Stimulated activated CD4-positive, alpha-beta T cell treated with anti-CD3 and anti-CD28 coated beads, Interleukin-2, amount 100 ng/mL, for 4 hours (primary cell): ENCODE data around the gene PROZ.

Experiments
- DNase-seq: peaks from one replicate; pipeline ENCODE4 v3.0.0-alpha.2; 2020; ENCODE audit warnings: low read depth

Gene PROZ

GRCh38 chr13:113120300-113121182 lies 37.9 kb upstream of the PROZ start:
- no peak for DNase-seq

DNA sequence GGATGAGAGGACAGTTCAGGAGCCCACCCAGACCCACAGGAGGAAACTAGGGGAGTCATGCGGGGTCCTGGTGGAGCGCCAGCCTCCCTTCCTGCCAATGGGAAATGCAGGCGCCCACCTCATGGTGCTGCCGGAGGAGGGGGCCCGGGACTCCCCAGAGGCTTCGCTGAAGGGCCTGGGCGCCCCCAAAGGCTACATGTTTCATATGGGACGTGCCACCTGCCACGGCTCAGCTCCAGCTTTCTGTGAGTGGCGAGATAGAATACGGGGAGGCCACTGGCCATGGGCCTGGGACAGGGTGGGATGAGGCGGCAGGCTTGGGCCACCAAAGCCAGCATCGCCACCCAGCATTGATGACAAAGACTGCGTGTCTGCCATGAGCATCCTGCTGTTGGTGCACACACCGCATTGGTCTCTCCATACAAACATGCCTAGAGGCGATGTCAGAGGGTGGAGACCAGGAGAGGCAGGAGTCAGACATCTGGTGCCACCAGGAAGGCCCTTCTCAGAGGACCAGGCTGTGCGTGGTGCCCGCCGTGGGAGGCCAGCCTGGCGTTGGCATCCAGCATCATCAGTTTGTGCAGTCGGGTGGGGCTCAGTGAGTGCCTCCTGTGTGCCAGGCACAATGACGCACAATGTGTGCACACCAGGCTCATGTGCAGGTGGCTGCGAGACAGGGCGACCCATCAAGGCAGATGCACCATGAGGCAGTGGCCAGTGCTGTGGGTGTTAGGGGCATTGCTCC lies 37.1 kb upstream of the PROZ start:
- DNase-seq, result no peak

GRCh38 chr13:113121928-113122471 lies 36.4 kb upstream of the PROZ start:
- DNase-seq, result no peak

- DNase-seq, result no peak
Observed at GRCh38 chr13:113122550-113123225, 35.8 kb upstream of the PROZ start, which contains the start of gene F10. TSS of gene F10 (plus strand) at chr13:113122799. CDS start at chr13:113122856, 57 bp downstream.

DNA sequence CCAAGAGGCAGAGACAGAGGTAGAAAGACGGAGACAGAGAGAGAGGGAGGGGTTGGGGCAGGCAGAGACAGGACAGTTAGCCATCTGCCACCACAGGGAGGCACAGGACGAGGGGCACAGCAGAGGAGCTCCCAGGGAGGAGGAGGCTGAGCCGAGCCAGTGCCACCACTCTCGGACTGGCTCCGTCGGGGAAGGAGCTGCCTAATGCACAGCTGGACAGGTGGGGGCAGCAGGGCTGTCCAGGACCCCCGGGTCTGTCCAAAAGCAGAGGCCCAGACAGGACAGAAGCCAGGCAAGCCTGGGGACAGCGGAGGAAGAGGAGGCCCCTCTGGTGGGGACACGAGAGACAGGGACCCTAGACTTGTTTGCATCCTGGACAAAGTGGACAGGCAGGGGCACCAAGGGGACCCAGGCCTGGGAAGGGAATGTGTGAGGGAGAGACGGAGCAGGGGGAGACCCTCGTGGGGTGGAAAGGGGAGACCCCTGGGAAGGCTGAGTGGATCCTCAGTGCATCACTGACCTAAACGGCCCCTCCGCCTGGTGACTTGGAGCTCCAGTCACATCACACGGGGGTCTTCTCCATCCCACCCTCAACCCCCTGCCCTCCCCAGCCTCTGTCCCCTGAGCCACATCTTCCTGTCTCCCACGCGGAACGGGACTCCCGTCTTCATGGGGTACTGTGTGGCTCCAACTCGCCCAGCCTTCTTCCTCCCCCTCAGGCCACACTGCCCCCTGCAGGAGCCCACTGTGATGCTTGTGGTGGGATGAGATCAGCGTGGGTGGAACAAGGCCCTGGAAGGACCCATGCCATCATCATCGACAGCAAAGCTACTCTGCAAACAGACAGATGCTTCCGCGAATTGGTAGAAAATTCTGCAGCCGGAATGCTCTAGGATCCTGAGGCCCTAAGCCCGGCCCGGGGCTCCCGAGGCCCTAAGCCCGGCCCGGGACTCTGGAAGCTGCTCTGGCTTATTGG lies 34.9 kb upstream of the PROZ start:
- DNase-seq, result no peak

DNA sequence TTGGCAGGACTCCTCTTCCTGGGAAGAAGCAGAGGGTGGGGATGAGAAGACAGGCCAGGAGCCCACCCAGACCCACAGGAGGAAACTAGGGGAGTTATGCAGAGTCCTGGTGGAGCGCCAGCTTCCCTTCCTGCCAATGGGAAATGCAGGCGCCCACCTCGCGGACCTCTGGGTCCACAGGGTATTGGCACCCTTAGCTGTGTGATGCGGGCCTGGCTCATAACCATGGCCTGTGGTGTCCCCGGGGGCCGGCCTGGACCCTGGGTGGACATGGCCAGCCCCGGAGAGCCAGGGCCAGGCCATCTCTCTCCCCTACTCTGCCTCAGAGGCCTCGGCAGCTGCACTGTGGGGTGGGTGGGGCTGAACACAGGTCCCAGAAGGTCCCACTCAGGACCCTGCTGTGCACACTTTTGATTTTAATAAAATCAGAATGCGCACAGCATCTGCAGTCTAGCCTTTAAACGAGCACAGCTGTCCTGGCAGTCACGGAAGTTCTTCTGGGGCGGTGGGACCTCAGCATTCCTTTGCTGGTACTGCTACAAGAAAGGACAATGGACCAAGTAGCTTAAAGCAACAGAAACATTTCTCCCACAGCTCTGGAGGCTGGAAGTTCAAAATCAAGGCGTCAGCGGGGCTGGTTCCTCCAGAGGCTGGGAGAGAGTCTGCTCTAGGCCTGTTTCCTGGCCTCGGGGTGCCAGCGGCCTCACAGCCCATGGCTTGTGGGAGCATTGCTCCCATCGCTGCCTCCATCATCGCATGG lies 34.1 kb upstream of the PROZ start:
- no peak for DNase-seq

GRCh38 chr13:113125506-113126264 lies 32.8 kb upstream of the PROZ start:
- no peak for DNase-seq

DNA sequence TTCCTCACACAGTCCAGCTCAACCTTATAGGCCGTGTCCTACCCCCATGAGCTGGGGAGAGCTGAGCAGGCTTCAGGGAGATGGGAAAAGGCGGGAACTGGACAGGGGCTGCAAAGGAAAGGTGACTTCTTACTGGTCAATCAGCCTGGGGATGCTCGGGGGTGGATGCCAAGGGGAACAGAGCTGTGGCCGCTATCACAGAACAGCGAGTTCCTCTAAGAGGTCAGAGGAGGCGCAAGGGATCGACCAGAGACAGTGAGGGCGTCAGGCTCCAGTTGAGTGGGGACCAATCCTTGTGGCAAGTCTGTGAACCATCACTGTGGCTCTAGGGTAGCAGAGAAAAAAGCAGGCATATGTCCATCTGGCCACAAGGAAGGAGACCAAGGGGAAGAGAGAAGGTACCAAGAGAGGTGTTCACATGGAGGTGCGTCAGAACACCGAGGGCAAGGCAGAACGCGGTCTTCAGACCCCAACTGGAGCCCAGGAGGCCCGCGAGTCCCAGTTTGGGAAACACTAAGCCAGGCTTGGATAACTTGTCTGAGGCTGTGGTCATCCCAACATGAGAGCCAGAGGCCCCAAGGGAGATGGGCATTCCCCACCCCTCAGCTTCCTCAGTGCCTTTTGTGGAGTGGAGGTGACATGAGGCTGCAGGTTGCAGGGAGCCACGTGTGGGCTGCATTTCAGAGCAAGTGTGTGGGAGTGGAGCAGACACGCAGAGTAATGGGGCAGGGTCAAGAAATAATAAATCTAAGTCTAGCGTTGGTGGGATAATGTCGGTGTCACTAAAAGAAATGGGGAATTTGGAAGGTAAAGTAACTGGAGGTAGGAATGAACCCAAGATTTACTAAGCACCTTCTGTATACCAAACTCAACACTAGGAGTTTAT lies 31.9 kb upstream of the PROZ start:
- DNase-seq, result no peak

DNA sequence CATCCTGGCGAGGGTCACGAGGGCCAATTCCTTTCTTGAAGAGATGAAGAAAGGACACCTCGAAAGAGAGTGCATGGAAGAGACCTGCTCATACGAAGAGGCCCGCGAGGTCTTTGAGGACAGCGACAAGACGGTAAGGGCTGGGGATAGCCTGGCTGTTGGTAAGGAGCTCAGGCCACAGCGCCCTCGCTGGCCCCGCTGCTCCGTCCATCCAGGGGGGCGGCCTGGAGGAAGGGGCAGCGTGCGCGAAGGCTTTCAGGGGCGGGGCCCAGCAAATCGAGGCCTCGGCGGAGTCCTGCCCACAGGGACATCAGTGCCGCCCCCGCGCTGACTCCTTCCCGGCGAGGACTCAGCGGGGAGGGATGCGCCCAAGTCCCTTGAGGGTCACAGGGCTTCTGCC lies 29.0 kb upstream of the PROZ start:
- no peak for DNase-seq

DNA sequence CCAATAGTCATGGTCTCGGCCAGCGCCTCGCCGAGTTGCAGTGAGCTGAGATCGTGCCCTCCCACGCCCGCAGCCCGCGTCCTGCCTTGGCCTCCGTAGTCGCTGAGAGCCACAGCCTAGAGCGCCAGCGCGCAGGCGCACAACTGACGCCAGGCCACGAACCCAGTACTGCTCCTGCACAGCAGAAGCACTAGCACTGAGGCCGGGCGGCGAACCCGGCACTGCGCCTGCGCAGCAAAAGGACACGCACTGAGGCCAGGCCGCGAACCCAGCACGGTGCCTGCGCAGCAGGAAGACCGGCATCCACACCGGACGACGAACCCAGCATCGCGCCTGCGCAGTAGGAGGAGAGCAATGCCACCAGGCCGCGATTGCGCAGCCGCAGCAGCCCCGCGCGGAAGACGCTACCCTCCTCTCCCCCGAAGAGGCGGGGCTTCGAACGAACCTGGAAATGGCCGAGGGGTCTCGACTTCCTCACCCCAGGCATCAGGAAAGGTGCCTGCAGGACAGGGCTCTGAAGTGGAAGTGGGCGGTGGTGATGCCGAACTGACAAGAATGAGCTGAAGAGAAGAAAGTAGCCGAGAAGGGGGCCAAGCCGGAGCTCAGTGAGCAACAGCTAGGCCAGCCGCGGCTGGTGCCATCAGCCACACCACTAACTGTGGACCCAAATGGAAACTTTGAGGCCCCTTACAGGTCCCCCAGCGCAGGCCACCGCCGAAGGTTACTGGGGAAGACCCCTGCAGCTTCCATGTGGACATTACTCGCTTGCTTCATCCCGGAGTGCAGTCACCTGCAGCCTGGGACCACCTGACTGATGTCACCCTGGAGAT lies 28.3 kb upstream of the PROZ start:
- no peak for DNase-seq

- no peak for DNase-seq
Observed at GRCh38 chr13:113135281-113135760, 23.1 kb upstream of the PROZ start.

- no peak for DNase-seq
Observed at GRCh38 chr13:113137691-113138298, 20.7 kb upstream of the PROZ start.

DNA sequence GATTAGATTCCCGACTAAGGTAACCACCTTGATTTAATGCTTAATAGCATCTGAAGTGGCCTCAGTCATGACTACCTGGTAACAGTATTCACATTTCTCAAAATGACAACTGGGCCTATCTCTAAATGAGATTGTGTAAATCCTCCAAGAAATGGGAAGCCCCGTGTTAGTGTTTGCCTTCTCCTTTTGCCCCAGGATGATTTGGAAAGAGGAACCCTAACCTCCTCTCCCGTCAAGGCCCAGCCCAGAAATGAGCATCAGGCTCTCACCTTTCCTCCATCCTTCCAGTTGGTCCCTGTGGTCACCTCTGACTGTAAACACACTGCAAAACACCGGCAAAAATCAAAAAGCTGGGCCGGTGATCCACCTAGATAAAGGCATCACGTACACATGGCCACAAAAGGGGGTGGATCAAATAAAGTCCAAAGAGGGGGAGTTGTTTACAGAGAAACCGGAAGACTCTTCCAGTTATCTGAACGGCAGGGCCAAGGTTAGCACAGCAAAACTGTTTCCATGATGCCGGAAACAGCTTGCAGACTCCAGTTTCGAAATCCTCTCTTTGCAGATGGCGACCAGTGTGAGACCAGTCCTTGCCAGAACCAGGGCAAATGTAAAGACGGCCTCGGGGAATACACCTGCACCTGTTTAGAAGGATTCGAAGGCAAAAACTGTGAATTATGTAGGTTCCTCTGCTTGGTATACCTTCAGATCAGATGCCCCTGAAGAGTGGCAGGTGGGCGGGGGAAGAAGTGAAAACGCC lies 19.5 kb upstream of the PROZ start:
- no peak for DNase-seq

- DNase-seq, result no peak
Observed at GRCh38 chr13:113139577-113139976, 18.9 kb upstream of the PROZ start.

DNA sequence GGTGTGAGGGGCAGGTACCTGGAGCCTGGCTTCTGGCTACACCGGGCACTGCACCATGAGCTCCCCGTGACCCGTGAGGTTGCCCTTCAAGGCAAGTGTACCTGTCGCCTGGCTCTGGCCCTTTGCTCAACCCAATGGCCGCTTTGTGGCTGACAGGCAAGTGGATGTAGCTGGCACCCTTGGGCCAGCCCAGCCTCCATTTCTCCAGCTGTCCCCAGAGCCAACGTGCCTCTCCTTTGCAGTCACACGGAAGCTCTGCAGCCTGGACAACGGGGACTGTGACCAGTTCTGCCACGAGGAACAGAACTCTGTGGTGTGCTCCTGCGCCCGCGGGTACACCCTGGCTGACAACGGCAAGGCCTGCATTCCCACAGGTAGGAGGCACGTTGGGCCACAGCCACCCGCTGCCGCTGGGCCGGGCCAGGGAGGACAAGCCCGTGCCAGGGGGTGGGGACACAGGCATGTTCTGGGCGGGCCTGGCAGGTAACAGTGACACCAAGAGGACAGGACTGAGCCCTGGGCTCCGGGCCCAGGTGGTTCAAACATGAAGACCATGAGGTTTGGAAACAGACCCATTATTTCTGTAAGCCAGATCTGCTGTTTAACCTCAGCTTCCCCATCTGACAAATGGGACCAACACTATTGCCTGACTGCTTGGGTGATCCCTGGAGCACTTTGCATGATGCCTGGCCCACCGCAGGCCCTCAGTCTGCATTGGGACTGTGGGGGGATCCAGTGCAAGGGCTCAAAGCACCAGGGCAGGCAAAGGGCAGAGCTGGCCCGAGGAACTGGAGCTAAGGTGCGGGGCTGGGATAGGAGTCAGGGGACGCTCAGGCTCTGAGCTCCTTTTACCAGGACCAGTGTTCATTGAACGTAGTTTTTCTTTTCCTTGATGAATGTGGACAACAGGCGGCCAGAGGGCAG lies 17.5 kb upstream of the PROZ start:
- no peak for DNase-seq
